ENCODE measurements around the gene SLC35F5.

DNA sequence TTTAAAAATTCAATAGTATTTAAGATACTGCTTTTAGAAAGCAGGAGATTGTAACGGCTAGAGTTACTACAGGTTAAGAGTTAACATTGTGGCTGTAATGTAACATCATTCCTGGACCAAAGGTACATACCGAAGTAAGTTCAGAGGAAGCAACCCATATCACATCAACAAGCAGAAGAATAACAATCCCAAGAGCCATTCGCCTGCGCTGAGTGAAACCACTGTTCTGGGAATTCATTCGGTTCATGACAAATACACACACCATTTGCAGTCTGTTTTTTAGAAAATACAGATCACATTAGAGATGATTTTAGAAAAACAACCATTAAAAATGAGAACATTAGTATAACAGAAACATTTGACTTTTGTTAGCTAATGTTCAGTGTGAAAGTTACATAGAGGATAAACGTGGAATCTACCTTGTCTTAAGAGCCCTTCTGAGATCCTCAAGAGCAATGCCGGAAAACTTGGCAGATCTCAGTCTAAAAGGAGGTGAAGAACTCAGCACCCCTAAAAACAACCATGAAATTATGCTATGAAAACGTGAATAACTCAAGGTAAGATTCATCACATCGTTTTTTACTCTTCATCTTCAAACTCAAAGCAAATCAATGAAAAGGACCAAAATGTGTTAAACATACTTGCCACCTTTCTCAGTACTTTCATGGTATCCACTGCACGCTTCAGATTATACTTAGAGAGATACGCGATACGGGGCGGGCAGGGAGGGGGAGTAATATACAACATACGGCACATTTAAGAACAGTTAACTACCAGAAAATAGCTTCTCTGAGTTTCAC lies 1.2 kb downstream of the SLC35F5 start:
- TF ChIP-seq, protein P1, sequence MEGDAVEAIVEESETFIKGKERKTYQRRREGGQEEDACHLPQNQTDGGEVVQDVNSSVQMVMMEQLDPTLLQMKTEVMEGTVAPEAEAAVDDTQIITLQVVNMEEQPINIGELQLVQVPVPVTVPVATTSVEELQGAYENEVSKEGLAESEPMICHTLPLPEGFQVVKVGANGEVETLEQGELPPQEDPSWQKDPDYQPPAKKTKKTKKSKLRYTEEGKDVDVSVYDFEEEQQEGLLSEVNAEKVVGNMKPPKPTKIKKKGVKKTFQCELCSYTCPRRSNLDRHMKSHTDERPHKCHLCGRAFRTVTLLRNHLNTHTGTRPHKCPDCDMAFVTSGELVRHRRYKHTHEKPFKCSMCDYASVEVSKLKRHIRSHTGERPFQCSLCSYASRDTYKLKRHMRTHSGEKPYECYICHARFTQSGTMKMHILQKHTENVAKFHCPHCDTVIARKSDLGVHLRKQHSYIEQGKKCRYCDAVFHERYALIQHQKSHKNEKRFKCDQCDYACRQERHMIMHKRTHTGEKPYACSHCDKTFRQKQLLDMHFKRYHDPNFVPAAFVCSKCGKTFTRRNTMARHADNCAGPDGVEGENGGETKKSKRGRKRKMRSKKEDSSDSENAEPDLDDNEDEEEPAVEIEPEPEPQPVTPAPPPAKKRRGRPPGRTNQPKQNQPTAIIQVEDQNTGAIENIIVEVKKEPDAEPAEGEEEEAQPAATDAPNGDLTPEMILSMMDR (IDR thresholded peaks at IDR 0.05): no peak
- no peak for TF ChIP-seq POLR2A (IDR thresholded peaks at IDR 0.05)
